Activated naive CD4-positive, alpha-beta T cell treated with anti-CD3 and anti-CD28 coated beads for 36 hours (primary cell): ENCODE measurements around the gene KDF1. TPM values are rescaled to one million over a fixed set of nuclear protein-coding genes. Genes with fewer than 3 reads are reported as not detected.
"Not testable (repeated sequence)": the region's sequence is repeated elsewhere in the genome, so short reads cannot be mapped to it uniquely, and the experiment has no call there.

ENCODE experiments used
- CTCF ChIA-PET: fragments of 350-600 bp; sonication (Branson Sonifier 250); formaldehyde crosslinking; loops from one replicate; lab custom pipeline; 2021; ENCODE audit warnings: antibody characterized with exemption; lab: Charles Lee
- DNase-seq: peaks from one replicate; pipeline ENCODE4 v3.0.0-alpha.2; 2020
- H3K27ac Mint-ChIP-seq: one replicate; pipeline ENCODE4 v1.8.0; 2021; ENCODE audit warnings: mild to moderate bottlenecking, mixed read lengths
- H3K27me3 Mint-ChIP-seq: one replicate; pipeline ENCODE4 v1.8.0; 2021; ENCODE audit warnings: low read depth, mixed read lengths
- H3K36me3 Mint-ChIP-seq: one replicate; pipeline ENCODE4 v1.8.0; 2021; ENCODE audit warnings: low read depth, mixed read lengths
- H3K4me1 Mint-ChIP-seq: one replicate; pipeline ENCODE4 v1.8.0; 2021; ENCODE audit warnings: low read depth, mixed read lengths
- H3K4me3 Mint-ChIP-seq: one replicate; pipeline ENCODE4 v1.8.0; 2021; ENCODE audit warnings: mild to moderate bottlenecking, moderate library complexity, mixed read lengths
- H3K9me3 Mint-ChIP-seq: one replicate; pipeline ENCODE4 v1.8.0; 2021; ENCODE audit warnings: mixed read lengths
- intact Hi-C: fragments of 100-400 bp; cut with micrococcal nuclease; formaldehyde crosslinking; loops from one replicate; pipeline ENCODE4 v1.15.1; 2023
- total RNA-seq, 2 experiments: library from RNA; stranded (reverse); gene quantifications; one replicate each; pipeline ENCODE4 v1.2.3, GENCODE V29; 2021

Gene KDF1
- total RNA-seq, 2 experiments from 2014 or later = 0.24 to 0.25 TPM

- CTCF ChIA-PET = no interaction called here
- intact Hi-C loops = loop anchor here (1.0 to 10.0 kb wide), 4 partner anchors 24 to 387 kb away; partner anchors contain the start of genes GPN2 and NUDC
- H3K27me3 Mint-ChIP-seq = peaks cover 46% of the 10 kb centered on the region
- H3K9me3 Mint-ChIP-seq = no peaks in the 10 kb centered on the region
- no peak overlapping the region for H3K27ac Mint-ChIP-seq
- H3K36me3 Mint-ChIP-seq = no peaks in the 10 kb centered on the region
- no peak overlapping the region for H3K4me3 Mint-ChIP-seq
- peaks cover 16% of the 10 kb centered on the region for H3K4me1 Mint-ChIP-seq
- peak; percentile 43 for DNase-seq
Measured at GRCh38 chr1:26991310-26992116, 31.2 kb upstream of the KDF1 start.

- CTCF ChIA-PET, H3K9me3 Mint-ChIP-seq, H3K27ac Mint-ChIP-seq, DNase-seq, H3K36me3 Mint-ChIP-seq, H3K4me3 Mint-ChIP-seq: not testable (repeated sequence)
- peaks cover 16% of the 10 kb centered on the region for H3K4me1 Mint-ChIP-seq
- peaks cover 32% of the 10 kb centered on the region for H3K27me3 Mint-ChIP-seq
- intact Hi-C loops = loop anchor here (5.0 to 10.0 kb wide), 3 partner anchors 67 to 385 kb away; partner anchors contain the start of genes GPN2 and NUDC
Measured at GRCh38 chr1:26989403-26990109, 29.3 kb upstream of the KDF1 start.

- intact Hi-C loops = no loop called here
- Mint-ChIP-seq H3K9me3 (no peaks in the 10 kb centered on the region), H3K27ac (no peak overlapping the region), H3K27me3 (peaks cover 21% of the 10 kb centered on the region), H3K4me1 (peaks cover 5% of the 10 kb centered on the region), H3K36me3 (no peaks in the 10 kb centered on the region), H3K4me3 (no peak overlapping the region)
- no peak for DNase-seq
- CTCF ChIA-PET = interaction anchor here (4.0 kb wide), 1 partner anchor 10 kb away, joined by 21 read pairs; no protein-coding TSS in a partner anchor
Measured at GRCh38 chr1:26986658-26987057, 26.4 kb upstream of the KDF1 start.

- Mint-ChIP-seq H3K4me3 (no peak overlapping the region), H3K27me3 (peaks cover 11% of the 10 kb centered on the region), H3K9me3 (no peaks in the 10 kb centered on the region), H3K36me3 (no peaks in the 10 kb centered on the region), H3K4me1 (no peaks in the 10 kb centered on the region), H3K27ac (no peak overlapping the region)
- no peak for DNase-seq
- intact Hi-C loops = no loop called here
- CTCF ChIA-PET = interaction anchor here (1.2 to 4.0 kb wide), 2 partner anchors 13 to 14 kb away, joined by 3 to 21 read pairs; no protein-coding TSS in a partner anchor
Measured at GRCh38 chr1:26984291-26984690, 24.0 kb upstream of the KDF1 start.

- no peaks in the 10 kb centered on the region for H3K9me3 Mint-ChIP-seq
- H3K36me3 Mint-ChIP-seq = no peaks in the 10 kb centered on the region
- H3K27me3 Mint-ChIP-seq = peaks cover 11% of the 10 kb centered on the region
- DNase-seq = no peak
- H3K4me3 Mint-ChIP-seq = no peak overlapping the region
- intact Hi-C loops = no loop called here
- no peaks in the 10 kb centered on the region for H3K4me1 Mint-ChIP-seq
- CTCF ChIA-PET = no interaction called here
- no peak overlapping the region for H3K27ac Mint-ChIP-seq
Measured at GRCh38 chr1:26983863-26984262, 23.6 kb upstream of the KDF1 start.

- Mint-ChIP-seq H3K4me3 (no peak overlapping the region), H3K4me1 (no peaks in the 10 kb centered on the region), H3K27ac (no peak overlapping the region), H3K27me3 (peaks cover 7% of the 10 kb centered on the region), H3K9me3 (no peaks in the 10 kb centered on the region), H3K36me3 (no peaks in the 10 kb centered on the region)
- no peak for DNase-seq
- CTCF ChIA-PET = interaction anchor here (0.6 to 1.3 kb wide), 5 partner anchors 14 to 304 kb away, joined by 3 to 5 read pairs (median 3); no protein-coding TSS in a partner anchor
- intact Hi-C loops = no loop called here
Measured at GRCh38 chr1:26981146-26981846, 21.0 kb upstream of the KDF1 start.

GRCh38 chr1:26978901-26979300 is 18.6 kb upstream of the KDF1 start:
- no peak overlapping the region for H3K4me3 Mint-ChIP-seq
- no peaks in the 10 kb centered on the region for H3K9me3 Mint-ChIP-seq
- H3K36me3 Mint-ChIP-seq = no peaks in the 10 kb centered on the region
- H3K27me3 Mint-ChIP-seq = peaks cover 3% of the 10 kb centered on the region
- CTCF ChIA-PET = no interaction called here
- H3K4me1 Mint-ChIP-seq = no peaks in the 10 kb centered on the region
- no peak overlapping the region for H3K27ac Mint-ChIP-seq
- DNase-seq = no peak
- intact Hi-C loops = no loop called here

GRCh38 chr1:26976621-26977510 is 16.6 kb upstream of the KDF1 start:
- Mint-ChIP-seq H3K27ac (no peak overlapping the region), H3K36me3 (no peaks in the 10 kb centered on the region), H3K4me3 (no peak overlapping the region), H3K27me3 (peaks cover 3% of the 10 kb centered on the region), H3K9me3 (no peaks in the 10 kb centered on the region), H3K4me1 (no peaks in the 10 kb centered on the region)
- intact Hi-C loops = no loop called here
- DNase-seq = no peak
- CTCF ChIA-PET = interaction anchor here (1.7 kb wide), 1 partner anchor 70 kb away, joined by 5 read pairs; no protein-coding TSS in a partner anchor

GRCh38 chr1:26972821-26973220 is 12.6 kb upstream of the KDF1 start:
- no peaks in the 10 kb centered on the region for H3K4me1 Mint-ChIP-seq
- DNase-seq = no peak
- H3K36me3 Mint-ChIP-seq = no peaks in the 10 kb centered on the region
- no peaks in the 10 kb centered on the region for H3K9me3 Mint-ChIP-seq
- no peak overlapping the region for H3K27ac Mint-ChIP-seq
- no peak overlapping the region for H3K4me3 Mint-ChIP-seq
- intact Hi-C loops = no loop called here
- H3K27me3 Mint-ChIP-seq = no peaks in the 10 kb centered on the region
- CTCF ChIA-PET = interaction anchor here (0.9 kb wide), 1 partner anchor 10 kb away, joined by 3 read pairs; no protein-coding TSS in a partner anchor

GRCh38 chr1:26972390-26972789 is 12.1 kb upstream of the KDF1 start:
- Mint-ChIP-seq H3K27me3 (peaks cover 2% of the 10 kb centered on the region), H3K36me3 (no peaks in the 10 kb centered on the region), H3K4me3 (no peak overlapping the region), H3K4me1 (no peaks in the 10 kb centered on the region), H3K9me3 (no peaks in the 10 kb centered on the region), H3K27ac (no peak overlapping the region)
- intact Hi-C loops = no loop called here
- no peak for DNase-seq
- CTCF ChIA-PET = interaction anchor here (0.9 kb wide), 1 partner anchor 10 kb away, joined by 3 read pairs; no protein-coding TSS in a partner anchor

GRCh38 chr1:26971590-26971989 is 11.3 kb upstream of the KDF1 start:
- H3K4me3 Mint-ChIP-seq = no peak overlapping the region
- H3K27ac Mint-ChIP-seq = no peak overlapping the region
- no peaks in the 10 kb centered on the region for H3K36me3 Mint-ChIP-seq
- intact Hi-C loops = no loop called here
- H3K9me3 Mint-ChIP-seq = no peaks in the 10 kb centered on the region
- no peaks in the 10 kb centered on the region for H3K4me1 Mint-ChIP-seq
- H3K27me3 Mint-ChIP-seq = peaks cover 4% of the 10 kb centered on the region
- no peak for DNase-seq
- CTCF ChIA-PET = interaction anchor here (0.9 kb wide), 1 partner anchor 9 kb away, joined by 3 read pairs; no protein-coding TSS in a partner anchor
